Neural cell (in vitro differentiated cells): Measurements from ENCODE around the gene LGALS3BP. TPM values are rescaled to one million over a fixed set of nuclear protein-coding genes. Genes with fewer than 3 reads are reported as not detected.

Source experiments
- H2AFZ ChIP-seq: fragments of 200-600, 300-800 bp; sonication (generic), shearing (Covaris generic); 2 replicates; pipeline ENCODE4 v1.6.0; 2014; ENCODE audit warnings: low read depth, mild to moderate bottlenecking, antibody characterized with exemption, low read length, moderate library complexity
- H3F3A ChIP-seq: fragments of 200-600 bp; shearing (Covaris generic); 2 replicates; pipeline ENCODE4 v1.6.1; 2016; ENCODE audit warnings: mild to moderate bottlenecking, moderate library complexity, mixed read lengths, antibody characterized with exemption, low read length; ENCODE audit not compliant: insufficient read depth, poor library complexity, severe bottlenecking
- H3K27ac ChIP-seq: fragments of 200-600, 300-800 bp; sonication (generic), shearing (Covaris generic); 2 replicates; pipeline ENCODE4 v1.5.1; 2014; ENCODE audit warnings: mild to moderate bottlenecking, low read length, moderate library complexity
- H3K27me3 ChIP-seq: fragments of 300-800, 200-600 bp; sonication (generic), shearing (Covaris generic); 2 replicates; pipeline ENCODE4 v1.6.0; 2014; ENCODE audit warnings: mild to moderate bottlenecking, low read depth, low read length, moderate library complexity; ENCODE audit not compliant: insufficient read depth
- H3K36me3 ChIP-seq: fragments of 300-800, 200-600 bp; sonication (generic), shearing (Covaris generic); 2 replicates; pipeline ENCODE4 v1.5.1; 2014; ENCODE audit warnings: mild to moderate bottlenecking, antibody characterized with exemption, low read length, moderate library complexity; ENCODE audit not compliant: insufficient read depth
- H3K4me2 ChIP-seq: fragments of 300-800, 200-600 bp; sonication (generic), shearing (Covaris generic); 2 replicates; pipeline ENCODE4 v1.6.0; 2014; ENCODE audit warnings: mild to moderate bottlenecking, low read length
- H3K4me3 ChIP-seq: fragments of 300-800, 200-600 bp; sonication (generic), shearing (Covaris generic); 2 replicates; pipeline ENCODE4 v1.5.1; 2014; ENCODE audit warnings: mild to moderate bottlenecking, low read length, moderate library complexity
- H3K79me2 ChIP-seq: fragments of 200-600 bp; shearing (Covaris generic); replicated peaks from 2 replicates; pipeline ENCODE4 v1.6.0; 2014; ENCODE audit warnings: mild to moderate bottlenecking, low read length, moderate library complexity; ENCODE audit not compliant: insufficient read depth
- H3K9ac ChIP-seq: fragments of 300-800, 200-600 bp; sonication (generic), shearing (Covaris generic); 2 replicates; pipeline ENCODE4 v1.6.1; 2016; ENCODE audit warnings: mild to moderate bottlenecking, low read length, mixed read lengths
- H3K9me2 ChIP-seq: fragments of 200-600 bp; shearing (Covaris generic); 2 replicates; pipeline ENCODE4 v1.6.1; 2016; ENCODE audit warnings: mild to moderate bottlenecking, low read length, mixed read lengths; ENCODE audit not compliant: insufficient read depth
- H3K9me3 ChIP-seq: fragments of 200-600, 300-800 bp; sonication (generic), shearing (Covaris generic); 2 replicates; pipeline ENCODE4 v1.6.1; 2016; ENCODE audit warnings: mild to moderate bottlenecking, mixed run types, low read length, moderate library complexity, mixed read lengths
- H4K20me1 ChIP-seq: fragments of 200-600 bp; shearing (Covaris generic); 2 replicates; pipeline ENCODE4 v1.6.1; 2016; ENCODE audit warnings: mild to moderate bottlenecking, mixed run types; ENCODE audit not compliant: insufficient read depth
- EP300 ChIP-seq: fragments of 450-650 bp; conservative IDR thresholded peaks from 2 replicates; pipeline ENCODE4 v1.6.1; 2014; ENCODE audit warnings: antibody characterized with exemption, mild to moderate bottlenecking, moderate library complexity; ENCODE audit not compliant: poor library complexity, severe bottlenecking
- EZH2 ChIP-seq: fragments of 200-600, 300-800 bp; shearing (Covaris generic), sonication (generic); IDR thresholded peaks from 2 replicates; pipeline ENCODE4 v1.6.1; 2014; ENCODE audit warnings: antibody characterized with exemption, low read length, borderline replicate concordance, mild to moderate bottlenecking; ENCODE audit not compliant: insufficient read depth, poor library complexity, severe bottlenecking
- MXI1 ChIP-seq: fragments of 450-650 bp; conservative IDR thresholded peaks from 2 replicates; pipeline ENCODE4 v1.6.1; 2014; ENCODE audit warnings: antibody characterized with exemption, mild to moderate bottlenecking; ENCODE audit not compliant: poor library complexity, severe bottlenecking
- POLR2AphosphoS5 ChIP-seq: IDR thresholded peaks from 2 replicates; pipeline ENCODE4 v1.6.1; 2012
- RAD21 ChIP-seq: fragments of 450-650 bp; conservative IDR thresholded peaks from 2 replicates; pipeline ENCODE4 v1.6.1; 2014; ENCODE audit warnings: antibody characterized with exemption, mild to moderate bottlenecking, moderate library complexity
- REST ChIP-seq: IDR thresholded peaks from 2 replicates; pipeline ENCODE4 v1.6.1; 2012; ENCODE audit warnings: borderline replicate concordance
- SMC3 ChIP-seq: fragments of 450-650 bp; conservative IDR thresholded peaks from 2 replicates; pipeline ENCODE4 v1.6.1; 2014; ENCODE audit warnings: antibody characterized with exemption, mild to moderate bottlenecking, moderate library complexity; ENCODE audit not compliant: poor library complexity
- TAF1 ChIP-seq: IDR thresholded peaks from 2 replicates; pipeline ENCODE4 v1.6.1; 2012; ENCODE audit warnings: low read depth
- polyA plus RNA-seq: library from polyadenylated mRNA; depleted of rRNA; stranded (reverse); fragments of >200 nt; gene quantifications from 2 replicates; pipeline ENCODE4 v1.2.3, GENCODE V29; 2014
- TF ChIP-seq, protein P1 (sequence below): fragments of 450-650 bp; IDR thresholded peaks from 2 replicates; pipeline ENCODE4 v1.5.1; 2014; ENCODE audit warnings: antibody characterized with exemption, mild to moderate bottlenecking, moderate library complexity; ENCODE audit not compliant: poor library complexity, severe bottlenecking

The LGALS3BP gene
- polyA plus RNA-seq, 1 donor from 2014 or later = 5.4 TPM

- TF ChIP-seq EP300 = no peak
- TF ChIP-seq TAF1 = no peak
- no peak for TF ChIP-seq SMC3
- TF ChIP-seq MXI1 = no peak
These were observed 7.1 kb downstream of the LGALS3BP start (continued) for GRCh38 chr17:78972507-78973105.

DNA sequence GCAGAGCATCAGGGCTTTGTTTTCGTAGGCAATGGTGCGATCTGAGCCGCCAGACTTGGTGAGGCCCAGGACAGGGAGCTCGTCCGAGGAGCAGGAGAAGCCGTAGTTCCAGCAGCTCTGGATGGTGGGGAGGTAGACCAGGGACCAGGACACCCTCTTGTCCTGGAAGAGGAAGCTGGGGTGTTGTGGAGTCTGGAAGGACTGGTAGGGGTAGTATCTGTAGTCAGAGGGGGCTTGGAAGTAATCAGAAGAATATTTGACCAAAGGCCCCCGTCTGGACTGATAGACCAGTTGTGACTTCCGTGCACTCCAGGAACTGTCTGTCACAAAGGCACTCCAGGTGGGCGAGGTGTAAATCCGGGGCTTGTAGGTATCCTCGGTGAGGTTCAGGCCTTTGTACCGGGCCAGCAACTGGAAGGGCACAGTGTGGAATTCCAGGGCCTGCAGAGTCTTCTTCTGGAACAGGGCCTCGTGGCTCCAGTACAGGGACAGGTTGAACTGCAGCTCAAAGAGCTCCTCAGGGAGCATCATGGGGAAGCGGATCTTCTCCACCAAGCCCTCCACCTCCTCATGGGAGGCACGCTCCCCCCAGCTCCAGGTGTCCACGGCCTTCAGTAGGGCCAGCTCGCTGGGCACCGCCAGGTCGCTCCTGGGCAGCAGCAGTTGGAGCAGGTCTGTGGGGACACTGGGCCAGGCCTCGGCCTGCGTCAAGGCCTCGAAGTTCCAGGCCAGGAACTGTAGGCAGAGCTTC lies 7.8 kb downstream of the LGALS3BP start:
- Histone ChIP-seq H3K9me3 (no peaks in the 10 kb centered on the region), H3K4me3 (no peak overlapping the region), H2AFZ (peak overlapping the region; percentile 33), H3K27ac (no peak overlapping the region), H4K20me1 (no peaks in the 10 kb centered on the region), H3F3A (no peaks in the 10 kb centered on the region), H3K27me3 (no peaks in the 10 kb centered on the region), H3K79me2 (no peaks in the 10 kb centered on the region), H3K36me3 (no peaks in the 10 kb centered on the region), H3K9ac (no peak overlapping the region), H3K9me2 (no peaks in the 10 kb centered on the region), H3K4me2 (no peak overlapping the region)
- TF ChIP-seq RAD21 (no peak), TAF1 (no peak), REST (no peak), EP300 (no peak), MXI1 (no peak), POLR2AphosphoS5 (no peak), EZH2 (no peak), SMC3 (no peak)
- TF ChIP-seq, protein P1, sequence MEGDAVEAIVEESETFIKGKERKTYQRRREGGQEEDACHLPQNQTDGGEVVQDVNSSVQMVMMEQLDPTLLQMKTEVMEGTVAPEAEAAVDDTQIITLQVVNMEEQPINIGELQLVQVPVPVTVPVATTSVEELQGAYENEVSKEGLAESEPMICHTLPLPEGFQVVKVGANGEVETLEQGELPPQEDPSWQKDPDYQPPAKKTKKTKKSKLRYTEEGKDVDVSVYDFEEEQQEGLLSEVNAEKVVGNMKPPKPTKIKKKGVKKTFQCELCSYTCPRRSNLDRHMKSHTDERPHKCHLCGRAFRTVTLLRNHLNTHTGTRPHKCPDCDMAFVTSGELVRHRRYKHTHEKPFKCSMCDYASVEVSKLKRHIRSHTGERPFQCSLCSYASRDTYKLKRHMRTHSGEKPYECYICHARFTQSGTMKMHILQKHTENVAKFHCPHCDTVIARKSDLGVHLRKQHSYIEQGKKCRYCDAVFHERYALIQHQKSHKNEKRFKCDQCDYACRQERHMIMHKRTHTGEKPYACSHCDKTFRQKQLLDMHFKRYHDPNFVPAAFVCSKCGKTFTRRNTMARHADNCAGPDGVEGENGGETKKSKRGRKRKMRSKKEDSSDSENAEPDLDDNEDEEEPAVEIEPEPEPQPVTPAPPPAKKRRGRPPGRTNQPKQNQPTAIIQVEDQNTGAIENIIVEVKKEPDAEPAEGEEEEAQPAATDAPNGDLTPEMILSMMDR = no peak
